HuH-7 (cell line): Measurements from ENCODE around the gene TMEM245.

Experiments
- DNase-seq: peaks from one replicate; pipeline ENCODE4 v3.0.0; 2011; ENCODE audit warnings: low spot score

The TMEM245 gene

GRCh38 chr9:109119439-109120203 lies at the start of gene TMEM245:
Gene TMEM245, minus strand, starts transcription at chr9:109119947. Its CDS starts 34 bp downstream, at chr9:109119913.
- peak; percentile 86 for DNase-seq

- DNase-seq: no peak
These were observed 48.4 kb upstream of the TMEM245 start for GRCh38 chr9:109168170-109168569.

- no peak for DNase-seq
These were observed 48.0 kb upstream of the TMEM245 start for GRCh38 chr9:109167716-109168115.

- DNase-seq: no peak
These were observed 47.2 kb upstream of the TMEM245 start, which contains the start of gene FRRS1L for GRCh38 chr9:109166771-109167601. Gene FRRS1L, minus strand, starts transcription at chr9:109167249. Its CDS starts 111 bp downstream, at chr9:109167138.

- DNase-seq: no peak
These were observed 46.5 kb upstream of the TMEM245 start for GRCh38 chr9:109166171-109166770.

- no peak for DNase-seq
These were observed 44.3 kb upstream of the TMEM245 start for GRCh38 chr9:109164042-109164441.

- no peak for DNase-seq
These were observed 43.4 kb upstream of the TMEM245 start for GRCh38 chr9:109163194-109163593.

GRCh38 chr9:109162677-109163076 lies 42.9 kb upstream of the TMEM245 start:
- no peak for DNase-seq

GRCh38 chr9:109161471-109161870 lies 41.7 kb upstream of the TMEM245 start:
- no peak for DNase-seq

GRCh38 chr9:109159583-109159982 lies 39.8 kb upstream of the TMEM245 start:
- DNase-seq: no peak

- DNase-seq: no peak
These were observed 38.9 kb upstream of the TMEM245 start for GRCh38 chr9:109158651-109159050.

GRCh38 chr9:109156708-109157107 lies 37.0 kb upstream of the TMEM245 start:
- DNase-seq: no peak

GRCh38 chr9:109150925-109151545 lies 31.3 kb upstream of the TMEM245 start:
- no peak for DNase-seq

- DNase-seq: no peak
These were observed 30.0 kb upstream of the TMEM245 start for GRCh38 chr9:109149722-109150121.

- no peak for DNase-seq
These were observed 29.3 kb upstream of the TMEM245 start for GRCh38 chr9:109149089-109149488.

GRCh38 chr9:109145051-109145450 lies 25.3 kb upstream of the TMEM245 start:
- no peak for DNase-seq

GRCh38 chr9:109143881-109144562 lies 24.3 kb upstream of the TMEM245 start:
- DNase-seq: no peak

- no peak for DNase-seq
These were observed 21.6 kb upstream of the TMEM245 start for GRCh38 chr9:109141375-109141774.

- no peak for DNase-seq
These were observed 20.1 kb upstream of the TMEM245 start for GRCh38 chr9:109139851-109140250.

- DNase-seq: no peak
These were observed 18.7 kb upstream of the TMEM245 start for GRCh38 chr9:109138421-109138820.

- no peak for DNase-seq
These were observed 14.4 kb upstream of the TMEM245 start for GRCh38 chr9:109134167-109134578.

GRCh38 chr9:109133533-109133932 lies 13.8 kb upstream of the TMEM245 start:
- no peak for DNase-seq
